Measurements from ENCODE around the gene MSH2.

GRCh38 chr2:47456851-47457250 is 53.9 kb downstream of the MSH2 start:
- no peak for TF ChIP-seq CTCF (IDR thresholded peaks at IDR 0.05; ENCODE audit: low read depth, low read length)
- no peak for TF ChIP-seq EZH2phosphoT487 (IDR thresholded peaks at IDR 0.05; ENCODE audit: low read depth)
